ENCODE data around the gene PPP2R5D.
A peak's percentile ranks its signal among the peaks of the same experiment; 100 is the strongest.

PPP2R5D gene

DNA sequence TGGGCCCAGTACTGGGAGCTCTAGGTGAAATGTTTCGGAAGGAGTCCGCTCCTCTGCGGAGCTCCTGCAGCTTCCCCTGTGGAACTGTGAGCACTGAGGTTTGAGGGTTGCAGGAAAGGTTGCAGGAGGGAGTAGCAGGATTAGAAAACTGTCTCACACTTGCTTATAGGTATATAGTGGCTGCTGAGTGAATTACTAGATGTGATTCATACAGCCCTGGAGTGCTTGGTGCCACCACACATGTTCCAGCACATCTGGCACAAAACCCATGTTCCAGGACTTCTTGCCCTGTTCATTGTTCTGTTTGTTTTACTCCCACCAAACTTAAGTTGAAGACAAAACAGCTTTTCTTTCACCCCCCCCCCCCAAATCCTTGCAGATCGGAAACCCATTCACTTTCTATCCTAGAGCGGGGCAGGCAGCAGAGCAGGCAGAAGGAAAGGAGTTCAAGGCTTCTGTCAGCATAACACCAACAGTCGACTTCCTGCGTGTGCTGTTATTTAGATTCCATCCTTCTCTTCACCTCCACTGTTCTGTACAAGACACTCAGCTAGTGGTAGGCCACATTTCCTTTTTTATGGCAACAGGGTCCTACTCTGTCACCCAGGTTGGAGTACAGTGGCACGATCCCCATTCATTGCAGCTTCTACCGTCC lies 4.7 kb upstream of the PPP2R5D start:
- DNase-seq (ENCODE audit: low read depth): peak; percentile 47

DNA sequence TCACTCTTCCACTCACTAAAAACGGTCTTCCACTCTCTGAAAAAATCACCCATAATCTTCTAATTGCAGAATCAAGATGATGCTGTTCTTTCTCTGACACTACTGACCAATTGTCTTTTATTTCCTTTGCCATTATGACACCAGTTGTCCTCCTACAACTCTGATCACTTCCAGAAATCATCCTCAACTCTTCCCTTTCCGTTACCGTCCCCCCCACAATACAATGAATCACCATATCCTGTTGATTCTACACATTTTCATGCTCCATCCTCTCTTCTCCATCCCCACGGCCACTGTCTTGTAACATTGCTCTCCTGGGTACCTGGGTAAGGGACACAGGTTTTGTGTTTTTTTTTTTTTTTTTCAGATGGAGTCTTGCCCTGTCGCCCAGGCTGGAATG lies 2.5 kb upstream of the PPP2R5D start:
- no peak for TF ChIP-seq CTCF (IDR thresholded peaks at IDR 0.05; ENCODE audit: low read length, missing control alignments)
- no peak overlapping the region for H3K4me3 ChIP-seq (replicated peaks; ENCODE audit: low read depth, low read length)
- peak; percentile 29 for DNase-seq (ENCODE audit: low read depth)

More for the DNA sequence above, 4.7 kb upstream of the PPP2R5D start:
- TF ChIP-seq CTCF (IDR thresholded peaks at IDR 0.05; ENCODE audit: low read length, missing control alignments): no peak
- H3K4me3 ChIP-seq (replicated peaks; ENCODE audit: low read depth, low read length): peak overlapping the region; percentile 72

- no peak for DNase-seq (ENCODE audit: low read depth)
- no peak for TF ChIP-seq CTCF (IDR thresholded peaks at IDR 0.05; ENCODE audit: low read length, missing control alignments)
- peak overlapping the region; percentile 78 for H3K4me3 ChIP-seq (replicated peaks; ENCODE audit: low read depth, low read length)
These were observed 630 bp downstream of the PPP2R5D start for GRCh38 chr6:42984924-42985475.

- no peak for TF ChIP-seq CTCF (IDR thresholded peaks at IDR 0.05; ENCODE audit: low read length, missing control alignments)
- DNase-seq (ENCODE audit: low read depth): no peak
- no peak overlapping the region for H3K4me3 ChIP-seq (replicated peaks; ENCODE audit: low read depth, low read length)
These were observed 3.4 kb downstream of the PPP2R5D start for GRCh38 chr6:42987533-42988451.

DNA sequence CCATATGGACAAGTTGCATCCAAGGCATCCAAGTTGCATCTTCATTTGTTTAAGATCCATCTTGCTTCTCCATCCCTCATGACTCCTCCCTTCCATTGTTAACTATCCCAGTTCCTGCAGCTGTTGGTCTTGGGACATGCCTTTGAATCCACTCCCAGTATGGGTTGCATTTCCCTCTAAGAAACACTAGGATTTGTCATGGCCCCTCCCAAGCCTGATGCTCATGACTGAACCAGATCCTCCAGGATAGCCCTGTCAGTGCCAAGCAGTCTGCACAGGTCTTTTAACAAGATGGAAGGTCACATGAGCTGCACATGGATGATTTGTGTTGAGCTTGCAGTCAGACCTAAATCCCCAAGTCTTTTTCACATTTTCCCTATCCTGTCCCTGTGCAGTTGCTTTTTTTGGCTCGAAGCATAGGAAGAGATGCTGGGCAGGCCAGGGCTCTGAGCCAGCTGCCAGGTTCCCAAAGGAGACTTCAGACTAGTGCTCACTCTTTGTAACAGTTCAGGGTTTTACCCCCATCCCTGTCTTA lies 4.2 kb downstream of the PPP2R5D start:
- peak; percentile 74 for DNase-seq (ENCODE audit: low read depth)
- no peak overlapping the region for H3K4me3 ChIP-seq (replicated peaks; ENCODE audit: low read depth, low read length)
- no peak for TF ChIP-seq CTCF (IDR thresholded peaks at IDR 0.05; ENCODE audit: low read length, missing control alignments)

GRCh38 chr6:42989923-42990322 lies 5.6 kb downstream of the PPP2R5D start:
- H3K4me3 ChIP-seq (replicated peaks; ENCODE audit: low read depth, low read length): no peak overlapping the region
- TF ChIP-seq CTCF (IDR thresholded peaks at IDR 0.05; ENCODE audit: low read length, missing control alignments): no peak

More at GRCh38 chr6:42989923-42990322, 5.6 kb downstream of the PPP2R5D start:
- DNase-seq (ENCODE audit: low read depth): no peak
